GM23248 (cell line): ENCODE measurements around the gene SPRTN.

ENCODE experiments used
- EZH2 ChIP-seq: fragments of 200-600 bp; sonication (generic); IDR thresholded peaks from 2 replicates; pipeline ENCODE4 v1.6.1; 2018; ENCODE audit warnings: antibody characterized with exemption, mild to moderate bottlenecking; ENCODE audit not compliant: insufficient read depth, poor library complexity, severe bottlenecking
- EZH2phosphoT487 ChIP-seq: fragments of 200-600 bp; sonication (generic); IDR thresholded peaks from 2 replicates; pipeline ENCODE4 v1.6.1; 2018; ENCODE audit warnings: antibody characterized with exemption, moderate library complexity, mild to moderate bottlenecking, low read depth; ENCODE audit not compliant: insufficient read depth

DNA sequence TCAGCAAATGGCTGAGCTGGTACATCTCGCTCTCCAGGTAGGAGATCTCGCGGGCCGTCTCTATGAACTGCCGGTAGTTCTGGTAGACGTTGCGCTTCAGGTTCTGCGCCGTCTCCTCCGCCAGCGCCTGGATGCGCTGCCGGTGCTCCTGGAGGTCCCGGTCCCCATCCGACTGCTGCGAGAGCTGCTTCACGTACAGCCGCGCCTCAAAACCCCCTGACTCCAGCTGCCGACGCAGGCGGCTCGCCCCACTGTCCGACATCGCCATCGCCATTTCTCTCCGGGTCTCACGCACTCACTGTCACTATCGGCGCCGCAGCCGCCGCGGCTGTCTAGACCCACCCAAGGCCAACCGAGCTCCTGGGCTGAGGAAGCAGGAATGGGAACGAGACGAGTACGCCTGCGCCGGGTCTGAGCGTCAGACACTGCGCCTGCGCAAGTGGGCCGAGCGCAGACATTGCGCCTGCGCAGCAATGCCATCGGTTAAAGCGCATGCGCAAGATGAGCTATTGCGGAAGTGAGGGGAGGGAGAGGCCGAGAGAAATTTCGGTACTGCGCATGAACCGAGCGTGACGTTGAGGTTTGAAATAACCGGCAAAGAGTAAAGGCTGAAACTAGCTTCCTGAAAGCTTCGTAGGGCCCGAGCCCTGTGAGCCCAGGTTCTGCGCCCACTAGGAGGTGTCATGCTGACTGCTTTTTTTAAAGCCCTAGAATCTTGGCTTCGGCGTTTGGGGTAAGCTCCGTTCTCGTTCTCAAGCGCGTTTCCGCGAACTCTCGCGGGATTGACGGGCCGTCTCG lies 422 bp upstream of the SPRTN start, which contains the start of gene EXOC8:
- TF ChIP-seq EZH2phosphoT487 (no peak), EZH2 (no peak)
